HepG2 (cell line): ENCODE results near the gene TMEM44. TPM values are rescaled to one million over a fixed set of nuclear protein-coding genes. Genes with fewer than 3 reads are reported as not detected.

Source experiments
- ERF ChIP-seq: IDR thresholded peaks from 2 replicates; pipeline ENCODE4 v1.6.1; 2018; ENCODE audit warnings: missing biosample characterization, missing genetic modification reagents
- ETV5 ChIP-seq: IDR thresholded peaks from 2 replicates; pipeline ENCODE4 v1.6.1; 2018; ENCODE audit warnings: missing biosample characterization, missing genetic modification reagents, inconsistent platforms, borderline replicate concordance
- FOSL2 ChIP-seq: sonication (generic); formaldehyde crosslinking; IDR thresholded peaks from 2 replicates; pipeline ENCODE4 v1.4.0; 2020; ENCODE audit warnings: missing genetic modification reagents
- FOXA3 ChIP-seq: IDR thresholded peaks from 2 replicates; pipeline ENCODE4 v1.6.1; 2016; ENCODE audit warnings: missing genetic modification reagents, missing compliant biosample characterization
- HNRNPK ChIP-seq: fragments of 200-400 bp; formaldehyde crosslinking; IDR thresholded peaks from 2 replicates; pipeline ENCODE4 v1.6.1; 2018; ENCODE audit warnings: low read length, low read depth, moderate library complexity, mild to moderate bottlenecking; ENCODE audit not compliant: poor library complexity, severe bottlenecking
- NFE2L2 ChIP-seq: fragments of 150-350 bp; IDR thresholded peaks from 2 replicates; pipeline ENCODE4 v1.6.1; 2014; ENCODE audit warnings: low read length
- NR2F6 ChIP-seq, 2 experiments: IDR thresholded peaks; 2 replicates each; pipeline ENCODE4 v1.6.1; 2016; ENCODE audit warnings: antibody characterized with exemption in 1 of 2, mild to moderate bottlenecking in 1 of 2
- RAD21 ChIP-seq: fragments of 450-650 bp; formaldehyde crosslinking; IDR thresholded peaks from 2 replicates; pipeline ENCODE4 v1.5.0; 2020; ENCODE audit warnings: mild to moderate bottlenecking
- RARA ChIP-seq: IDR thresholded peaks from 2 replicates; pipeline ENCODE4 v1.6.1; 2016; ENCODE audit warnings: missing genetic modification reagents, missing compliant biosample characterization
- REL ChIP-seq: sonication (generic); formaldehyde crosslinking; conservative IDR thresholded peaks from 2 replicates; pipeline ENCODE4 v1.8.0; 2022; ENCODE audit warnings: mild to moderate bottlenecking, missing genetic modification reagents, moderate library complexity
- SETDB1 ChIP-seq: sonication (generic); formaldehyde crosslinking; IDR thresholded peaks from 2 replicates; pipeline ENCODE4 v1.5.1; 2020; ENCODE audit warnings: missing genetic modification reagents, mild to moderate bottlenecking, borderline replicate concordance
- ZBTB26 ChIP-seq: IDR thresholded peaks from 2 replicates; pipeline ENCODE4 v1.6.1; 2016; ENCODE audit warnings: missing compliant biosample characterization, missing genetic modification reagents, borderline replicate concordance
- ZBTB44 ChIP-seq: sonication (generic); formaldehyde crosslinking; IDR thresholded peaks from 2 replicates; pipeline ENCODE4 v1.4.0; 2020; ENCODE audit warnings: missing genetic modification reagents
- ZNF205 ChIP-seq: IDR thresholded peaks from 2 replicates; pipeline ENCODE4 v1.6.1; 2018; ENCODE audit warnings: missing biosample characterization, missing genetic modification reagents
- ZNF225 ChIP-seq: sonication (generic); formaldehyde crosslinking; IDR thresholded peaks from 2 replicates; pipeline ENCODE4 v1.4.0; 2020; ENCODE audit warnings: mild to moderate bottlenecking, missing genetic modification reagents
- ZNF431 ChIP-seq: sonication (generic); formaldehyde crosslinking; IDR thresholded peaks from 2 replicates; pipeline ENCODE4 v1.9.0; 2022; ENCODE audit warnings: missing genetic modification reagents, low read depth, mild to moderate bottlenecking, borderline replicate concordance
- ZNF567 ChIP-seq: sonication (generic); formaldehyde crosslinking; IDR thresholded peaks from 2 replicates; pipeline ENCODE4 v1.8.1; 2023; ENCODE audit warnings: mild to moderate bottlenecking, missing genetic modification reagents, borderline replicate concordance
- ZNF7 ChIP-seq: IDR thresholded peaks from 2 replicates; pipeline ENCODE4 v1.6.1; 2016; ENCODE audit warnings: missing biosample characterization, missing genetic modification reagents
- ZNF777 ChIP-seq: sonication (generic); formaldehyde crosslinking; IDR thresholded peaks from 2 replicates; pipeline ENCODE4 v1.4.0; 2020; ENCODE audit warnings: missing genetic modification reagents
- ZNF790 ChIP-seq: sonication (generic); formaldehyde crosslinking; IDR thresholded peaks from 2 replicates; pipeline ENCODE4 v1.8.0; 2022; ENCODE audit warnings: missing genetic modification reagents, mild to moderate bottlenecking, borderline replicate concordance
- polyA plus RNA-seq, 8 experiments: library from polyadenylated mRNA; depleted of rRNA in 3 of 8; stranded (reverse) in 7 of 8; unstranded in 1 of 8; fragments of >200 nt; fragmentation: Illumina TruSeq in 4 of 8; extraction: Trizol in 4 of 8; gene quantifications; 2 replicates each; pipeline versions ENCODE4 v1.2.1 to v1.2.3, GENCODE V29; 2011 to 2016; ENCODE audit warnings: low read depth in 4 of 8, missing spikeins in 1 of 8, mixed read lengths in 1 of 8; ENCODE audit not compliant: insufficient read depth in 1 of 8
- total RNA-seq, 5 experiments: library from RNA; depleted of rRNA; stranded (reverse); fragments of >200 nt; fragmentation: Illumina TruSeq; extraction: Trizol; gene quantifications; 2 replicates each; pipeline ENCODE4 v1.2.3, GENCODE V29; 2016; ENCODE audit warnings: low read depth in 1 of 5
- TF ChIP-seq, protein P1 (sequence below): sonication (generic); formaldehyde crosslinking; IDR thresholded peaks from 2 replicates; pipeline ENCODE4 v1.4.0; 2020; ENCODE audit warnings: missing genetic modification reagents
- TF ChIP-seq, protein P2 (sequence below): sonication (generic); formaldehyde crosslinking; IDR thresholded peaks from 2 replicates; pipeline ENCODE4 v1.9.0; 2021; ENCODE audit warnings: missing genetic modification reagents, borderline replicate concordance
- TF ChIP-seq, protein P3 (sequence below): IDR thresholded peaks from 2 replicates; pipeline ENCODE4 v1.6.1; 2016; ENCODE audit warnings: missing genetic modification reagents, missing compliant biosample characterization

TMEM44 gene
- total and polyA plus RNA-seq, 2 of the 13 experiments (the other 11 are each of a cell fraction or from before 2014, with no cell fraction given): 7.3 to 13.8 TPM

DNA sequence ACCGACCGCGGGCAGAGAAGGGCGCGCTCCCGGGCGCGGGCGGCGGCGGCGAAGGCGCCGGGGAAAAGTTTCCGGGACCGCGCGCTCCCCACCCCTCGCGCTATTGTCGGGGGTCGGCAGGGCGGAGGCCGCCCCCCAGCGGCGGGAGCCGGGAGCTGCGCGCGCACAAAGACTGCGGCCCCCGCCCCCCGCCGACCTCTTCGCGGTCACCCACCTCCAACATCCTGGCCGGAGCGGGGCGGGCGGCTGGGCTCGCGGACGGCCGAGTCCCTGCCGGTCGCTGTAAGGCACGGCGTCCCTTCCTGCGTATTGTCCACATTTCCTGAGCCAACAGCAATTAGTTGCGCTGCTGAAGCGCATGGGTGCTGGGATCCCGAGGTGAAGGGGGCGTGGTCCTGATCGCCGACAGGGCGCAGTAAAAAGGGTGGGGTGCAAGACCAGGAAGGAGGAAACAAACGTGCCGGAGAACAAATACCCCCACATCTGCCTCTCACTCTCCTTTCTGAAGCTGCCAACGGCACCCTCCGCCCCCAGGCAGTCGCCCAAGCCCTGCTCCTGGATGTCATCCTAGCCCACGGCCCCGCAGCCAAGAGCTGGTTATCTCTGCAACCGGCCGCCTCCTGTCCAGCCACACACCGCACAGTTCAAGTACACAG lies at the start of gene TMEM44 (continued):
- TF ChIP-seq ZBTB44 (CRISPR knock-in tag): no peak
- TF ChIP-seq, protein P1, sequence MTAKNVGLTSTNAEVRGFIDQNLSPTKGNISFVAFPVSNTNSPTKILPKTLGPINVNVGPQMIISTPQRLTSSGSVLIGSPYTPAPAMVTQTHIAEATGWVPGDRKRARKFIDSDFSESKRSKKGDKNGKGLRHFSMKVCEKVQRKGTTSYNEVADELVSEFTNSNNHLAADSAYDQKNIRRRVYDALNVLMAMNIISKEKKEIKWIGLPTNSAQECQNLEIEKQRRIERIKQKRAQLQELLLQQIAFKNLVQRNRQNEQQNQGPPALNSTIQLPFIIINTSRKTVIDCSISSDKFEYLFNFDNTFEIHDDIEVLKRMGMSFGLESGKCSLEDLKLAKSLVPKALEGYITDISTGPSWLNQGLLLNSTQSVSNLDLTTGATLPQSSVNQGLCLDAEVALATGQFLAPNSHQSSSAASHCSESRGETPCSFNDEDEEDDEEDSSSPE (CRISPR knock-in tag): peak; percentile 71
- TF ChIP-seq ETV5: peak; percentile 76; the same call in 1 of the 2 replicates
- TF ChIP-seq REL (CRISPR knock-in tag): no peak
- TF ChIP-seq FOSL2 (CRISPR knock-in tag): peak; percentile 19; the same call in 1 of the 2 replicates
- no peak for TF ChIP-seq SETDB1
- TF ChIP-seq HNRNPK: no peak
- TF ChIP-seq ZNF790 (CRISPR knock-in tag): 0 out of 2 replicates have a peak, but pooled peaks have one; percentile 60
- no peak; the same call in 1 of the 2 replicates for TF ChIP-seq ERF (CRISPR knock-in tag)
- no peak for TF ChIP-seq ZNF7
- no peak for TF ChIP-seq NFE2L2
- peak; percentile 86; the same call in 1 of the 2 replicates for TF ChIP-seq ZNF431 (CRISPR knock-in tag)
- TF ChIP-seq ZBTB26: no peak
- no peak for TF ChIP-seq ZNF225 (CRISPR knock-in tag)
- TF ChIP-seq NR2F6 (IDR thresholded peaks at IDR 0.05): no peak
- peak; percentile 57; the same call in 1 of the 2 replicates for TF ChIP-seq NR2F6 (CRISPR knock-in tag; IDR thresholded peaks at IDR 0.05)
- peak; percentile 89 for TF ChIP-seq RAD21
- TF ChIP-seq, protein P2, sequence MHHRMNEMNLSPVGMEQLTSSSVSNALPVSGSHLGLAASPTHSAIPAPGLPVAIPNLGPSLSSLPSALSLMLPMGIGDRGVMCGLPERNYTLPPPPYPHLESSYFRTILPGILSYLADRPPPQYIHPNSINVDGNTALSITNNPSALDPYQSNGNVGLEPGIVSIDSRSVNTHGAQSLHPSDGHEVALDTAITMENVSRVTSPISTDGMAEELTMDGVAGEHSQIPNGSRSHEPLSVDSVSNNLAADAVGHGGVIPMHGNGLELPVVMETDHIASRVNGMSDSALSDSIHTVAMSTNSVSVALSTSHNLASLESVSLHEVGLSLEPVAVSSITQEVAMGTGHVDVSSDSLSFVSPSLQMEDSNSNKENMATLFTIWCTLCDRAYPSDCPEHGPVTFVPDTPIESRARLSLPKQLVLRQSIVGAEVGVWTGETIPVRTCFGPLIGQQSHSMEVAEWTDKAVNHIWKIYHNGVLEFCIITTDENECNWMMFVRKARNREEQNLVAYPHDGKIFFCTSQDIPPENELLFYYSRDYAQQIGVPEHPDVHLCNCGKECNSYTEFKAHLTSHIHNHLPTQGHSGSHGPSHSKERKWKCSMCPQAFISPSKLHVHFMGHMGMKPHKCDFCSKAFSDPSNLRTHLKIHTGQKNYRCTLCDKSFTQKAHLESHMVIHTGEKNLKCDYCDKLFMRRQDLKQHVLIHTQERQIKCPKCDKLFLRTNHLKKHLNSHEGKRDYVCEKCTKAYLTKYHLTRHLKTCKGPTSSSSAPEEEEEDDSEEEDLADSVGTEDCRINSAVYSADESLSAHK (CRISPR knock-in tag): no peak
- TF ChIP-seq, protein P3, sequence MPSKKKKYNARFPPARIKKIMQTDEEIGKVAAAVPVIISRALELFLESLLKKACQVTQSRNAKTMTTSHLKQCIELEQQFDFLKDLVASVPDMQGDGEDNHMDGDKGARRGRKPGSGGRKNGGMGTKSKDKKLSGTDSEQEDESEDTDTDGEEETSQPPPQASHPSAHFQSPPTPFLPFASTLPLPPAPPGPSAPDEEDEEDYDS (CRISPR knock-in tag): peak; percentile 70
- TF ChIP-seq FOXA3 (CRISPR knock-in tag): peak; percentile 59
- peak; percentile 77; the same call in 1 of the 2 replicates for TF ChIP-seq ZNF777 (CRISPR knock-in tag)
- TF ChIP-seq ZNF567 (CRISPR knock-in tag): no peak
- TF ChIP-seq ZNF205: no peak
- peak; percentile 42 for TF ChIP-seq RARA (CRISPR knock-in tag)
